ENCODE results near the gene RABGAP1. TPM values are rescaled to one million over a fixed set of nuclear protein-coding genes. Genes with fewer than 3 reads are reported as not detected.
"Not testable (repeated sequence)": the region's sequence is repeated elsewhere in the genome, so short reads cannot be mapped to it uniquely, and the experiment has no call there.

Gene RABGAP1
- total RNA-seq: 31.9 and 69.1 TPM in 2 replicates

DNA sequence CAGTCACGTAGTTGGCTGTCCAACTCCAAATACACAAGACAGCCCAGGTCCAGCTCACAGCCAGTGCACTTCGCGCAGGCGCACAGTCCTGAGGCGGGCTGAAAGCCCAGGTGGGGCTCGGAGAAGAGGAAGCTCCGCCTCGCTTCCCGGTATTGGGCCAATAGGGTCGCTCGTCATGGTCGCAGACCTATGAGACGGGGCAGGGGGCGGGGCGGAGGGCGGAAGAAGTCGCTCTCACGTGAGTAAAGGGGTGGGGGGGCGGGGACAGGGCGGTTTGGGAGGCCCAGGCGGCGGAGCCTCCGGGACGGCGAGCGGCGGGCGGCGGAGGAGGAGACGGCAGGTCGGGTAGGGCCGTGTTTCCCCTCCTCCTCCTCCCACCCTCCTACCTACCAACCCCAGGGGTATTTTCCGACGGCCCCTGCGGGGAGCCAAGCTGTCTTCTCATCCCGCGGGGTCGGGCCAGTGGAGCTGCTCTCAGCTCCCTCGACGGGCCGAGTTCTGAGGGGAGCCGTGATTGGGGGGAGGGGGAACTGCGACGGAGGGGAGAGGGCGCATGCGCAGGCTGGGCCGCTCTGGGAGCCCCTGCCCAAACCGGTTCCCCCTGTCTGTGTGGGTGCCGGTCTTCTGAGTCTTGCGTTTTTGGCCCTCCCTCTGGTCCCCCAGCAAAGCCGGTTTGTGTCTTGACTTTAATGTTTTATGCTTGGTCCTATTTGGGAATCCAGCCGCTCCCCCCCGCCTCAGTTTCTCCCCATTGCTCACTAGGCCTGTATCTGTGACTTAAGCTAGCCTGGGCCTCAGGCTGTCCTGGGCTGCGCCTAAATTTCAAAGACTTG lies at the start of gene RABGAP1:
RABGAP1 (plus strand) TSS at position 272 of the 833 bp plus-strand sequence. CDS start 16,040 bp downstream, outside the sequence.
- DNase-seq (ENCODE audit: low read depth): peak; percentile 95
- no peak for TF ChIP-seq CTCF (IDR thresholded peaks at IDR 0.05; ENCODE audit: insufficient read depth, low read length, severe bottlenecking)
- Histone ChIP-seq H3K27me3 (ENCODE audit: control insufficient read depth, insufficient read depth, low read length) (no peaks in the 10 kb centered on the region), H3K36me3 (ENCODE audit: control insufficient read depth, insufficient read depth, low read length) (no peaks in the 10 kb centered on the region), H3K4me3 (ENCODE audit: low read depth, low read length) (peak within 1 kb of the TSS; percentile 86)
- no peak for FAIRE-seq

DNA sequence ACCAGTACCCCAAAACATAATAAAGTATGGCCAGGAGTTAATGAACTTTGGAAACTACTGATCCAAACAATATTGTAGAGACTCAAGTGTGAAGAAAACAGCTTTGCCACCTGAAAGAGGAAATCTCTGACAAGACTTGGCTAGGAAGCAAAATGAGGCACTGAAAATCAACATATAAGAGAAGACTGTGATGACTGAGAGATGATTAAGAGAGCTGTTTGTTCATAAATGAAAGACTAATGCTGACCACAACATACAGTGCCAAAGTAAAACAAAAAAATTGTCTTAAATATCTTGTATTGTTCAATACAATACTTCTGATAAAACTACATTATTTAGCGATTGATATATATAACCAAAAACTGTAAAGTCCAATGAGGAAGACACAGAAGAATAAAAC lies 42.9 kb upstream of the RABGAP1 start:
- no peak overlapping the region for H3K4me3 ChIP-seq (ENCODE audit: low read depth, low read length)
- no peak for FAIRE-seq
- no peak for TF ChIP-seq CTCF (IDR thresholded peaks at IDR 0.05; ENCODE audit: insufficient read depth, low read length, severe bottlenecking)
- DNase-seq (ENCODE audit: low read depth): peak; percentile 81
- H3K27me3 ChIP-seq (ENCODE audit: control insufficient read depth, insufficient read depth, low read length): no peaks in the 10 kb centered on the region
- peaks cover 3% of the 10 kb centered on the region for H3K36me3 ChIP-seq (ENCODE audit: control insufficient read depth, insufficient read depth, low read length)

GRCh38 chr9:122900791-122901190 lies 40.0 kb upstream of the RABGAP1 start:
- no peak for TF ChIP-seq CTCF (IDR thresholded peaks at IDR 0.05; ENCODE audit: insufficient read depth, low read length, severe bottlenecking)
- Histone ChIP-seq H3K4me3 (ENCODE audit: low read depth, low read length) (no peak overlapping the region), H3K36me3 (ENCODE audit: control insufficient read depth, insufficient read depth, low read length) (peaks cover 3% of the 10 kb centered on the region), H3K27me3 (ENCODE audit: control insufficient read depth, insufficient read depth, low read length) (no peaks in the 10 kb centered on the region)
- DNase-seq (ENCODE audit: low read depth) (peak; percentile 46), FAIRE-seq (no peak)

- FAIRE-seq (no peak), DNase-seq (ENCODE audit: low read depth) (no peak)
- Histone ChIP-seq H3K27me3 (ENCODE audit: control insufficient read depth, insufficient read depth, low read length) (no peaks in the 10 kb centered on the region), H3K36me3 (ENCODE audit: control insufficient read depth, insufficient read depth, low read length) (no peaks in the 10 kb centered on the region), H3K4me3 (ENCODE audit: low read depth, low read length) (peak overlapping the region; percentile 90)
- no peak for TF ChIP-seq CTCF (IDR thresholded peaks at IDR 0.05; ENCODE audit: insufficient read depth, low read length, severe bottlenecking)
Observed at GRCh38 chr9:122904466-122904822, 36.4 kb upstream of the RABGAP1 start.

DNA sequence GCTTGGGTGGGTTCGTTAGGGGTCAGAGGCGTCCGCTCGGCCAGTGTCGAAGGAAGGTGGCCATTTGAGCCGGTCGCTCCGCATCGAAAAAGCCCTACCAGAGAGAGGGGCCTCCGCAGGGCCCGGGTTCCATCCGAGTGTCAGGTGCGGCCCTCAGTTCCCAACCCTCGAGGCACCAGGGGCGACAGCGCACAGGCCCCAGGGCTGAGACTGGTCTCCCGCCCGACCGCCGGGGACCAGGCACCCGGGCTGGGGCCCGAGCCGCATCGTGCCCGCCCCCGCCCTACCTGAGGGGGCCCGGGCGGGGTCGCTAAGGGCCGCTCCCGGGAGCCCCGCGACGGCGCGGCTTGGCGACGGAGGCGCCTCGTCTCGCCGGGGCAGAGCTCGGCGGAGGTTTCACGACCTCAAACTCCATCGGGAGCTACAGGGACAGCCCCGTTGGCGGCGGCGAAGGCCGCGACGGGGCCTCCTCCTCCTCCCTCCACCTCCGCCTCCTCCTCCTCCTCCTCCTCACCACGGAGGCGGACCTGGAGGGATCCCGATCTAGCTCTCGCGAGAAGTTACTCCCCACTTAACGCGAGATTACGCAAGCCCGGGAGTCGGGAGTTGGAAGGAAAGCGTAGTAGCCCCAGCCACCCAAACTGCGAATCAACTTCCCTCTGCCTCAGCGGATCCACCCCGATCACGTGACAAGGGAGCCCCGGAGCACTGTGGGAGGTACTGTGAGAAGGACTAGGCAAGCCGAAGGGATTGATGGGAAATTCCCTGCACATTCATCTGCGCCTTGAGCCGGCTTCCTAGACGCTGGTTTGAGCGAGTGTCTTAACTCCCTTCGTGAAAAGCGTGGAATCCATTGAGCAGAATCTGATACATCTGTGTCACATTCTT lies 35.8 kb upstream of the RABGAP1 start, which contains the start of gene RC3H2:
RC3H2 (minus strand) TSS at position 537 of the 888 bp plus-strand sequence. CDS start 7,850 bp downstream, outside the sequence.
- FAIRE-seq (peak; percentile 97), DNase-seq (ENCODE audit: low read depth) (peak; percentile 99)
- Histone ChIP-seq H3K36me3 (ENCODE audit: control insufficient read depth, insufficient read depth, low read length) (no peaks in the 10 kb centered on the region), H3K27me3 (ENCODE audit: control insufficient read depth, insufficient read depth, low read length) (no peaks in the 10 kb centered on the region), H3K4me3 (ENCODE audit: low read depth, low read length) (peak within 1 kb of the TSS; percentile 90)
- TF ChIP-seq CTCF (IDR thresholded peaks at IDR 0.05; ENCODE audit: insufficient read depth, low read length, severe bottlenecking): no peak

DNA sequence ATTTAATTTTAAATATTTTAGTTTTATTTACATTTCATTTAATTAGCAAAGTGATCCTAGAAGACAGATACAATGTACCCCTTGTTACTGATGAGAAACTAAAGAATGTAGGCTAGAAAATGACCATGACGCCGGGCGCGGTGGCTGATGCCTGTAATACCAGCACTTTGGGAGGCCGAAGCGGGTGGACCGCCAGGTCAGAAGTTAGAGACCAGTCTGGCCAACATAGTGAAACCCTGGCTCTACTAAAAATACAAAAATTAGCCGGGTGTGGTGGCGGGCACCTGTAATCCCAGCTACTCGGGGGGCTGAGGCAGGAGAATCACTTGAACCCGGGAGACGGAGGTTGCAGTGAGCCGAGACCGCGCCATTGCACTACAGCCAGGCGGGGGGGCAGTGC lies 34.7 kb upstream of the RABGAP1 start:
- not testable (repeated sequence) for DNase-seq (ENCODE audit: low read depth); FAIRE-seq; H3K27me3 ChIP-seq (ENCODE audit: control insufficient read depth, insufficient read depth, low read length); H3K4me3 ChIP-seq (ENCODE audit: low read depth, low read length); H3K36me3 ChIP-seq (ENCODE audit: control insufficient read depth, insufficient read depth, low read length)
